GM12873 (cell line): ENCODE measurements around the gene WBP1L.

Experiments
- TF ChIP-seq, protein P1 (sequence below): IDR thresholded peaks from 2 replicates; pipeline ENCODE4 v1.5.1; 2012; ENCODE audit warnings: low read depth, mild to moderate bottlenecking, moderate library complexity, low read length, control low read depth; ENCODE audit not compliant: insufficient read depth; ENCODE audit errors: missing control alignments

Gene WBP1L

DNA sequence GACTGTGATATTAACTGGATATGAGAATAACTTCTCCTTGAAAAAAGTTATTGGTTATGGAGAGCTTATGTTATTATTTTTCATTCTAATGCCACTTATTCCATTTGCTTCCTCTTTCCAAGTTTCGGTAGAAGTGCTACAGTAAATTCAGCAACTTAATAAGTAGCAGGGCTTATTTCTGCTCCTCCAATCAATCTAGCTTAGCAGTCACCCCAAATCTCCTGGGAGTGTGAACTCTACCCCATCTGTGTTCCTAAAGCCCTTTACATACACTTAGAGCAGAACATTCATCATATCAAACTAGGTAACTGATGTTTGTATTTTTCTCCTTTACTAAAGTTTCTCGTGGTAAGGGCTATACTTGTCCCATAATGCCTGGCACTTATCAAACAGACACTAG is 38.2 kb upstream of the WBP1L start:
- TF ChIP-seq, protein P1, sequence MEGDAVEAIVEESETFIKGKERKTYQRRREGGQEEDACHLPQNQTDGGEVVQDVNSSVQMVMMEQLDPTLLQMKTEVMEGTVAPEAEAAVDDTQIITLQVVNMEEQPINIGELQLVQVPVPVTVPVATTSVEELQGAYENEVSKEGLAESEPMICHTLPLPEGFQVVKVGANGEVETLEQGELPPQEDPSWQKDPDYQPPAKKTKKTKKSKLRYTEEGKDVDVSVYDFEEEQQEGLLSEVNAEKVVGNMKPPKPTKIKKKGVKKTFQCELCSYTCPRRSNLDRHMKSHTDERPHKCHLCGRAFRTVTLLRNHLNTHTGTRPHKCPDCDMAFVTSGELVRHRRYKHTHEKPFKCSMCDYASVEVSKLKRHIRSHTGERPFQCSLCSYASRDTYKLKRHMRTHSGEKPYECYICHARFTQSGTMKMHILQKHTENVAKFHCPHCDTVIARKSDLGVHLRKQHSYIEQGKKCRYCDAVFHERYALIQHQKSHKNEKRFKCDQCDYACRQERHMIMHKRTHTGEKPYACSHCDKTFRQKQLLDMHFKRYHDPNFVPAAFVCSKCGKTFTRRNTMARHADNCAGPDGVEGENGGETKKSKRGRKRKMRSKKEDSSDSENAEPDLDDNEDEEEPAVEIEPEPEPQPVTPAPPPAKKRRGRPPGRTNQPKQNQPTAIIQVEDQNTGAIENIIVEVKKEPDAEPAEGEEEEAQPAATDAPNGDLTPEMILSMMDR = no peak

DNA sequence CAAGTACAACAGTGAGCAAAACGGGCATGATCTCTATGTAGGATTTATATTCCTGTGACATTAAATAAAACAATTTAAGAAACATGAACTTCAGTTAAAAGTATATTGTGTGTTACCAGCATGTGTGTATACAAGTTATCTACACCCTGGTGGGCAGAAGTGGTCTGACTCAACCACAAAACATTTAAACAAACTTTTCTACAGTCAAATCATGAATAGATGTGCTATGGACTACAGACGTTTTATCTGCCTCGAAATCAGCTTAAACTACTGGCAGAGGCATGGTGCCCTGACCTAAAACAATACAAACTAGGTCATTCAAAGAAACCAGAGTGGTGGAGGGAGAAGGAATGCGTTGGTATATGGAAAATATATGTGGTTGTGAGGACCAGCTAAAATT is 33.1 kb upstream of the WBP1L start:
- TF ChIP-seq, protein P1 = no peak

DNA sequence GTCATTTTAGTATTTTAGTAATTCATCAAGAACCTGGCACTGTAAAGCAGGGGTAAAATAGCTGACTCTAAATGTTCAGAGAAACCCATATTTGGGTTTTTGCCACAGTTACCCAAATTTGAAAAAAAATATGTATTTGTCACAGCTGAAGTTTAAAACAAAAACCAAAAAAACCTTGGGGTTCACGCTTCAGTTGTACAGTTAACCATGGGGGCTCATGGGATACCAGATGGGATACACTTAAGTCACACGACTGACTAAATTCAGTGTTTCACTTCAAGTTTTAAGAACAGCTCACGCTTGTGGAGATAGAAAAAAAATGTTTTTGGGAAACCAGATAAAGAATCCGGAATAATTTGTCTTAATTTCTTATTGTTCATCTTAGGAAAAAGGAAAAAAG is 31.7 kb upstream of the WBP1L start:
- TF ChIP-seq, protein P1 = no peak

DNA sequence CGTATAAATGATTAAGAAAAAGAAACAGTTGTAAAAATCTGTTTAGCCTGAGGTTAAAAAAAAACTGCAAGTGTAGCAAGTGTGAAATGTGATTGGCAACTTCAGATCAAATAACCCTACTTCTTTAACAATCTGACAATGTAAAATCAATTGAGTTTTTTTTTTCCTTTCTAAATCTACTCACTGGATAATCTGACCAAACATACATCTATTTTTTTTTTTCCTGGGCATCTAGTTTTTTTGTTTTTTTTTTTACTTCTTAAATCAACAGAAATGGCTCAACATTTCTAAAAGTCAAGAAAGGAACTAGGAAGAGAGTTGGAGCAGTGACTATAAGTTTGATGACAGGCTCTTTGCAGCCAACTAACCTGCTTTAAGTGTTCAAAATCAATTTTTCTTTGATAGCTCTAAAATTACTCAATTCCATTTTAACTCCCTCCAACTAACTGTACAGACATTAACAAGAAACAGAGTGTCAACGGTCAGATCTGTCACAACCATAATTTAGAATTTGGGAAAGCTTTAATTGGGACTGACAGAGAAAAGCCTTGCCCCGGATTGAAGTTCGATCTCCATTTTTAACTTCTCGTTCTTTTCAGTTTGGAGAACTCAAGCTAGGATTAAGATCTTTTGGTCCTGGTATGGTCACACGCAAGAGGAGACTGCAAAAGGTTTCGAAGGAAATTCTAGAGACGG is 30.8 kb upstream of the WBP1L start:
- TF ChIP-seq, protein P1 = no peak

DNA sequence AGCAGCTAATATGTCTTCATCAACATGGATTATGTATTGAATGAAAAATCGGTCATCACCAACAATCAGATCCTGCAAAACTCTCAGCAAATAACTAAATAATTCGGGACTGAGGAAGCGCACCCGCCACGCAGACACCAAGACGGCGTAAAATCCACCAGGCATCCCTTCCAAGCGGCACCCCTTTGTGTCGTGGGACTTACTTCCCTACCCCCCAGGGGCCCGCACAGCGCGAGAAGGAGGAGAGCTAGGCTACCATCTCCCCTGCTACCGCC is 30.3 kb upstream of the WBP1L start:
- TF ChIP-seq, protein P1 = no peak

DNA sequence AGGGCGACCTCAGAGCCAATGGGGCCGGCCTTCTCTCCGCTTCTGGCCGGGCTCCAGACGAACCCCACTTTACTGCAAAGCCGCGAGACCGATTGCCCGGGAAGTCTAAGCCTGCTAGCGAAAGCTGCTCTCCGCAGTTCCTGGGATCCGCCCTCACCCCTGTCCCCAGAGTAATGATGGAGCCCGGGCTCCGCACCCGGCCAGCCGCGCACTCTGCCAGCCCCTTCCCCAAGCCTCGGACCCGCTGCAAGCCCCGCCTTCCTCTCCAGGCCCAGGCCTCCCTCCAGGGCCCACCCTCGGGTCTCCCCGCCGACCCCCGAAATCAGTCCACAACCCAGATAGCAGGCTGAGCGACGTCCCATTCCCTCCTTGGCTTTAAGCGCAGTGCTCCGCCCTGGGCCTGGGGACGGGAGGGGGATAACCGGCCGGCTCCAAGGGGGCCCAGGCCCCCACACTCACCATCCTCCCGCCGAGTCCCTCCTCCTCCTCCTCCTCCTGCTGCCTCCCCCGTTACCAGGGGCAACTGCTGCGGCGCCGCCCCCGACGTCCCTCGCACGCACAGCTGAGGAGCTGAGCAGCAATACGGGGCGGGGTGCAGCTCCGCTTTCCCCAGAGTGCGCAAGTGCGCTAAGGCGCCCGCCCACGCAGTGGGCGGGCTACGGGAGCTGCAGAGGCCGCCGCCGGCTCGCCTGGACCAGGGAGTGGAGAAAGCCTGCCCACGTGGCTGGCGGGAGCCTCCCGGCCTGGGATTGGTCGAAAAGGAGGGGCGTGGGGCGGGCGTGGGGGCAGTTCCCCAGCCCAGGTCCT is 29.7 kb upstream of the WBP1L start, which contains the start of gene ARL3:
ARL3 (minus strand) TSS at position 584 of the 807 bp plus-strand sequence; CDS start at position 462, 122 bp downstream.
- TF ChIP-seq, protein P1 = peak; percentile 72

DNA sequence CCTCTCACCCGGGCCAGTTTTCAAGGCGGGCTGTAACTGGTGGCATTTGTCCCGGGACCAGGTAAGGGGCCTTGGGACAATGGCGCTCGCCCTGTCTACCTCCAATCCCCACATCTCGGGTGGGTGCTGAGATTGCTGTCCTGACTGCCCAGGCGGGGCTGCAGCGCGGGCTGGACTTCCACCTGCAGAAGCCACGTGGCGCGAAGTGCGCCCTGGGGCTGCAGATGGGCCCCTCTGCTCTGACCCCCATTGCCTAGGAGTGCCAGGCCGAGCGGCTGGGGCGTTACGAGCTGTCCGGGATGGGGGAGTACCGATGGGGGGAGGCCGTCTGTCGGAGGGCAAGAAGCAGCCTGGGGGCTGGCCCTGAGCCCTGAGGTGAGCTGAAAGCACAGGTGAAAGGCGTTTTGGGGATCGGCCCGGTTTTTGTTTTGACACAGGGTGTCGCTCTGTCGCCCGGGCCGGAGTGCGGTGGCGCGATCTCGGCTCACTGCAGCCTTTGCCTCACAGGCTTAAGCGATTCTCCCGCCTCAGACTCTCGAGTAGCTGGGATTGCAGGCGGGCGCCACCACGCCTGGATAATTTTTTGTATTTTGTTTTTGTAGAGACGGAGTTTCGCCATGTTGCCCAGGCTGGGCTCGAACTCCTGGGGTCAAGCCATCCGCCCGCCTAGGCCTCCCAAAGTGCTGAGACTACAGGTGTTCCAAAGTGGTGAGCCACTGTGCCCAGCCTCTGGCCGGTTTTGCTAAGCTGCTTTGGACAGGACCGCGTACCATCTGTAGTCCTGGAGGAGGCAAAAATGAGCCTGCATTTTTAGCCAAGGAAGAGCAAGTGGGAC is 28.9 kb upstream of the WBP1L start, which contains the start of gene SFXN2:
SFXN2 (plus strand) TSS at position 16 of the 835 bp plus-strand sequence. CDS start 12,001 bp downstream, outside the sequence.
- TF ChIP-seq, protein P1 = peak; percentile 40
